GM20431 (cell line): ENCODE results near the gene KRT77.

Experiments used
- in situ Hi-C: fragments of 300-500 bp; cut with MseI, MboI; formaldehyde crosslinking; loops from one replicate; pipeline ENCODE4 v1.15.0; 2020; ENCODE audit warnings: low sequenced_read_pairs; ENCODE audit not compliant: unreplicated experiment

Gene KRT77

GRCh38 chr12:52643233-52644077 is 59.9 kb downstream of the KRT77 start:
- in situ Hi-C loops: no loop called here

- in situ Hi-C loops: no loop called here
Observed at GRCh38 chr12:52641468-52641867, 61.9 kb downstream of the KRT77 start.
